AG08396 (cell line): ENCODE results near the gene RFC4.
"Not testable (repeated sequence)": the region's sequence is repeated elsewhere in the genome, so short reads cannot be mapped to it uniquely, and the experiment has no call there.

Source experiments
- DNase-seq: peaks from one replicate; pipeline ENCODE4 v3.0.0; 2012; ENCODE audit warnings: low spot score, mixed read lengths

RFC4 gene

GRCh38 chr3:186825294-186825821 is 19.1 kb upstream of the RFC4 start:
- DNase-seq: peak; percentile 73

DNA sequence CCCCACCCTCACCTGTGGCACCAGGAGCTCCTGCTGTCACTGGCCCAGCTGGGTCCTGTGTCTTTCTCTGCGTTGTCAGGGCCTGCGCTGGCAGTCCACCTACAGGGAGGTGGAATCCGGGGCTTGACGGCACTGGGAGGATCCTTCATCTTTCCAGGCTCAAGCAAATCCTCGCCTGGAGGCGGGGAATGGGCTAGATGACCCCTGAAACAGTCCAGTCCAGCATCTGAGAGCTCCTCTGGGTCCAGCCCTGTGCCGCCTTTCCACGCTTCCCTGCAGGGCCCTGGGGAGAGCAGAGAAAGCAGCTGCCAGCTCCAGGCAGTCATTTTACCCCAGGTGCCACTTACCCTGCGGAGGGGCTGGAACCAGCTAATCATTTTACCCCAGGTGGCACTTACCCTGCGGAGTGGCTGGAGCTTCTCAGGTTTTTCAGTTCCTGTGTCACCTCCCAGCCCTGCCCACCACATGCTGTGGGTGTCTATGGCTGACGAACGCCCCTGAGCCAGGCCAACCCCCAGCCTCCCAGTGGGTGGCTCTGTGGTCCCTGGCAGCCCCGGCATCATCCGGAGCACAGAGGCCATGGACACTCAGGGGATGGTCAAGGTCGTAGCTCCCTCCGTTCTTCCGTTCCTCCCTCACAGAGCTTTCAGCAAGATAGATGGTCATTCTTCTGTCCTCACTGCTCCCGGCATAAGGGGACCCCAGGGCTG is 18.3 kb upstream of the RFC4 start:
- DNase-seq: no peak

GRCh38 chr3:186823386-186823785 is 17.1 kb upstream of the RFC4 start:
- no peak for DNase-seq

- not testable (repeated sequence) for DNase-seq
These were observed 16.1 kb upstream of the RFC4 start for GRCh38 chr3:186822388-186822759.

- peak; percentile 71 for DNase-seq
These were observed 15.4 kb upstream of the RFC4 start for GRCh38 chr3:186821429-186822387.

GRCh38 chr3:186818956-186819355 is 12.7 kb upstream of the RFC4 start:
- no peak for DNase-seq

- DNase-seq: no peak
These were observed 12.2 kb upstream of the RFC4 start for GRCh38 chr3:186818516-186818915.

DNA sequence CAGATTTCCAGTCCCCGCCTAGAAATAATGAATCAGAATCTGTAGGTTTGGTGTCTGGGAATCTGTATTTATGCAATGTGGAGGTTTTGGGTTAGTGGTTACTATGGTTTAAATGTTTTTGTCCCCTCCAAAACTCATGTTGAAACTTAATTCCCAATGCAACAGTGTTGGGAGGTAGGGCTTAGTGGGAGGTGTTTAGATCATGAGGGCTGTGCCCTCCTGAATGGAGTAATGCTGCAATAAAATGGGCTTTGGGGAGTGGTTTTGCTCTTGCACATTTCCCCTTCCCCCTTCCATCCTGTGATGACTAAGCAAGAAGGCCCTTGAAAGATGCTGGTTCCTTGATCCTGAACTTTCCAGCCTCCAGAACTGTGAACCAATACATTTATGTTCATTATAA is 9.2 kb upstream of the RFC4 start:
- peak; percentile 57 for DNase-seq

GRCh38 chr3:186814100-186814499 is 7.8 kb upstream of the RFC4 start:
- DNase-seq: no peak

DNA sequence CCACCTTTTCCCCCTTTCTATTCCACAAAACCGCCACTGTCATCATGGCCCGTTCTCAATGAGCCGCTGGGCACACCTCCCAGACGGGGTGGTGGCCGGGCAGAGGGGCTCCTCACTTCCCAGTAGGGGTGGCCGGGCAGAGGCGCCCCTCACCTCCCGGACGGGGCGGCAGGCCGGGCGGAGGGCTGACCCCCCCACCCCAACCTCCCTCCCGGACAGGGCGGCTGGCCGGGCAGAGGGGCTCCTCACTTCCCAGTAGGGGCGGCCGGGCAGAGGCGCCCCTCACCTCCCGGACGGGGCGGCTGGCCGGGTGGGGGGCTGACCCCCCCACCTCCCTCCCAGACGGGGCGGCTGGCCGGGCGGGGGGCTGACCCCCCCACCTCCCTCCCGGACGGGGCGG is 5.0 kb upstream of the RFC4 start:
- not testable (repeated sequence) for DNase-seq

GRCh38 chr3:186810336-186810996 is 4.2 kb upstream of the RFC4 start:
- DNase-seq: no peak

GRCh38 chr3:186807231-186807630 is 949 bp upstream of the RFC4 start:
- no peak for DNase-seq

- not testable (repeated sequence) for DNase-seq
These were observed 2.8 kb downstream of the RFC4 start for GRCh38 chr3:186803447-186803846.

DNA sequence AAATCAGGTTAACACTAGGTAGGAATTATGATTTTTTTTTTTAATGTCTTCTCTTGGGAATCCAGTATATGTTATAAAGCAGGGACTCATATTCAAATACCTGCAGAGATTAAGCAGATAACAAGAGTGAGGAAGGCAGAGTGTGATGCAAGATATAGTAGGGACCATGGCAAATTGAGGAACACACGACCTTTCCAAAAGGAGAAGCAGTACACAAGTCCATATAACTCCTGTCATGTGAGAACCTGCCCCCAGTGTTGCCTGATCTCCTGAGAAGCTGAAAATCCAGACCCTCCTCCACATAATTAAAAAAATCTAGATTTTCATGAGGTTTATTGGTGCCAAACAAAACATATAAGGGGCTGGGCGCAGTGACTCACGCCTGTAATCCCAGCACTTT is 3.6 kb downstream of the RFC4 start:
- DNase-seq: no peak

DNA sequence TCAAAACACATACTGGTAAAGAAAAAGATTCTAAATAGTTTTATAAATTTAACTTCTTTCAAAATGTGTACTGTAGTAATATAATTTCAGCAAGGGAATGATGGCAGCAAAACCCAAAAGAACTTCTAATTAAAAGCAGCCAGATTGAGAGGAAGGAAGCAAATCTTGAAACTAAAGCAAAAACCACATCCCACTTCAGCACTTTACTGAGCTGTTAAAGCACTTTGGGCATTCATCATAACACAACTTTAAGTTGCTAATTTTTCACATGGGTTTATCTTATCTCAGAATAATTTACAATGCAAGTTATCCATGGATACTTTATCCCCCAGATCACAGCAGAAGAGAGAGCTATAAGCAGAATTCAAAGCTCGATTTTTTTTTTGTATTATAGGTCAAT is 6.0 kb downstream of the RFC4 start:
- no peak for DNase-seq

- no peak for DNase-seq
These were observed 7.9 kb downstream of the RFC4 start for GRCh38 chr3:186798239-186798874.

GRCh38 chr3:186790261-186790981 is 15.9 kb downstream of the RFC4 start:
- DNase-seq: no peak

DNA sequence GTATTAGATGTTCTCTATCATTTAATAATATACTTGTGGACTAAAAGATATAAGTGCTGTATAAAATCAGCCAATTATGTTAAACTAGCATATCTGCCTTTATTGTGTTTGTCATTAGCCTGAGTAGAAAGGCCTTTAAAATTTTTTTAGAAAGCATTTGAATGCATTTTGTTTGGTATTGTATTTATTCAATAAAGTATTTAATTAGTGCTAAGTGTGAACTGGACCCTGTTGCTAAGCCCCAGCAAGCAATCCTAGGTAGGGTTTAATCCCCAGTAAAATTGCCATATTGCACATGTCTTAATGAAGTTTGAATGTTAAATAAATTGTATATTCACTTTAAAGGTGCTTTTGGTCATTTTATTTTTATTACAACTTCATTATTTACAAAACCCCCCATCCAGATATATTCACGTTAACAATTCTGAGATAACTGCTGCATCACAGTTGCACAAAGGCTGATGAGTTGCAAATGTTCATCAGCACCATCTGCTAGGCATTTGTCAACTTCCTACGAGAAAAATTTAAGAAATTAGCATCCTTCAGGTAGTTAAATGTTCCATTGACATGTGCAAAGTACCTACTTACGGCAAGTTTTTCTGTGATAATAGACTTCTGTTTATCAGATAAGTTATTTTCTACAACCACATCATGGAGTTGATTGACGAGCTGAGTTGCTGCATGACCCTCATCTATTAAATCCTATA is 16.6 kb downstream of the RFC4 start:
- no peak for DNase-seq

GRCh38 chr3:186788482-186789370 is 17.6 kb downstream of the RFC4 start:
- DNase-seq: no peak
